Motor neuron (in vitro differentiated cells): ENCODE data around the gene MGAT5. TPM values are rescaled to one million over a fixed set of nuclear protein-coding genes. Genes with fewer than 3 reads are reported as not detected.

Source experiments
- ATAC-seq, 8 experiments: fragments of 200-7000 bp; cut with Tn5 transposase; replicated peaks in 6 of 8; 2 replicates each; pipeline ENCODE4 v1.8.0; 2021; ENCODE audit warnings: mild to moderate bottlenecking in 8 of 8, moderate library complexity in 8 of 8
- H3K27ac ChIP-seq, 2 donors: fragments of 250-450 bp; sonication (Bioruptor Pico); 2 replicates each; pipeline ENCODE4 v1.9.0; 2021; ENCODE audit warnings: antibody characterized with exemption in 2 of 2, mild to moderate bottlenecking in 2 of 2, moderate library complexity in 1 of 2
- H3K4me1 ChIP-seq, 2 donors: fragments of 250-450 bp; sonication (Bioruptor Pico); replicated peaks in 1 of 2; 2 replicates each; pipeline ENCODE4 v1.6.1; 2021; ENCODE audit warnings: antibody characterized with exemption in 2 of 2, mild to moderate bottlenecking in 2 of 2, moderate library complexity in 1 of 2
- H3K4me3 ChIP-seq, 5 donors: fragments of 250-450 bp; sonication (Bioruptor Pico); 2 replicates each; pipeline ENCODE4 v1.9.0; 2021; ENCODE audit warnings: antibody characterized with exemption in 5 of 5, mild to moderate bottlenecking in 5 of 5, moderate library complexity in 4 of 5
- WGBS, 10 experiments: fragments of 450-650 bp; shearing (Covaris generic); methylation state at CpG; one replicate each; pipeline ENCODE4 v1.0.0; 2022; 5-methylcytosine and 5-hydroxymethylcytosine counted together
- in situ Hi-C, 9 experiments: fragments of 400-800 bp; cut with MboI; loops; one replicate each; pipeline ENCODE4 v1.15.0; 2021; ENCODE audit warnings: low sequenced_read_pairs in 9 of 9, low pct_unique_long_range_greater_than_20kb in 2 of 9; ENCODE audit not compliant: unreplicated experiment in 9 of 9
- total RNA-seq, 8 experiments: library from RNA; unstranded; fragments of 300-600 nt; gene quantifications; 2 replicates each; pipeline versions ENCODE4 v1.2.3 to v1.2.4, GENCODE V29; 2022

MGAT5 gene
- total RNA-seq, 8 experiments from 2014 or later, result 10.3 to 54.4 (median 33.6) TPM

- ATAC-seq, result no peak
- WGBS, 10 experiments, result 81 to 100% (median 89%) methylated on average over 2 to 7 of the region's 9 CpGs; no CpG with 5 or more reads in 1 of the 10 experiments
- peaks cover 4 to 5% of the 10 kb centered on the region in 2 donors for H3K4me1 ChIP-seq
- in situ Hi-C loops, result loop anchor here in 2 of 9 experiments (25.0 kb wide), 2 partner anchors 107 to 332 kb away; no protein-coding TSS in a partner anchor
- no peak overlapping the region for H3K27ac ChIP-seq
- H3K4me3 ChIP-seq, result no peak overlapping the region
Observed at GRCh38 chr2:134218930-134219658, 34.8 kb upstream of the MGAT5 start.

GRCh38 chr2:134220344-134220974 is 33.4 kb upstream of the MGAT5 start:
- Histone ChIP-seq H3K4me3 (no peak overlapping the region), H3K27ac (no peak overlapping the region), H3K4me1 (peaks cover 4 to 5% of the 10 kb centered on the region in 2 donors)
- in situ Hi-C loops, result loop anchor here in 2 of 9 experiments (25.0 kb wide), 2 partner anchors 108 to 333 kb away; no protein-coding TSS in a partner anchor
- 55 to 97% (median 78%) methylated on average over 1 to 7 of the region's 7 CpGs; no CpG with 5 or more reads in 1 of the 10 experiments for WGBS, 10 experiments
- peak in 3 of 8 experiments; percentile 25 to 52 (median 39) for ATAC-seq

GRCh38 chr2:134224005-134224404 is 29.9 kb upstream of the MGAT5 start:
- Histone ChIP-seq H3K4me1 (peaks cover 4 to 5% of the 10 kb centered on the region in 2 donors), H3K4me3 (no peak overlapping the region), H3K27ac (no peak overlapping the region)
- in situ Hi-C loops, result loop anchor here in 2 of 9 experiments (25.0 kb wide), 2 partner anchors 112 to 337 kb away; no protein-coding TSS in a partner anchor
- 78 to 100% (median 93%) methylated on average over 1 to 3 of the region's 3 CpGs; no CpG with 5 or more reads in 3 of the 10 experiments for WGBS, 10 experiments
- ATAC-seq, result no peak

- peaks cover 3 to 4% of the 10 kb centered on the region in 2 donors for H3K4me1 ChIP-seq
- no peak for ATAC-seq
- 63 to 100% (median 89%) methylated on average over 1 to 2 of the region's 2 CpGs; no CpG with 5 or more reads in 2 of the 10 experiments for WGBS, 10 experiments
- no peak overlapping the region for H3K27ac ChIP-seq
- in situ Hi-C loops, result loop anchor here in 4 of 9 experiments (25.0 kb wide), 3 partner anchors 113 to 338 kb away; no protein-coding TSS in a partner anchor
- H3K4me3 ChIP-seq, result no peak overlapping the region
Observed at GRCh38 chr2:134225173-134225572, 28.7 kb upstream of the MGAT5 start.

GRCh38 chr2:134225841-134226240 is 28.0 kb upstream of the MGAT5 start:
- Histone ChIP-seq H3K4me1 (peaks cover 0 to under 1% of the 10 kb centered on the region in 2 donors), H3K27ac (no peak overlapping the region), H3K4me3 (no peak overlapping the region)
- WGBS, 10 experiments, result 0 to 85% (median 59%) methylated on average over 1 to 2 of the region's 2 CpGs; no CpG with 5 or more reads in 2 of the 10 experiments
- ATAC-seq, result no peak
- in situ Hi-C loops, result loop anchor here in 4 of 9 experiments (25.0 kb wide), 3 partner anchors 114 to 339 kb away; no protein-coding TSS in a partner anchor

- WGBS, 10 experiments, result 47 to 100% (median 83%) methylated on average over 1 to 4 of the region's 4 CpGs; no CpG with 5 or more reads in 1 of the 10 experiments
- in situ Hi-C loops, result loop anchor here in 4 of 9 experiments (25.0 kb wide), 3 partner anchors 114 to 339 kb away; no protein-coding TSS in a partner anchor
- Histone ChIP-seq H3K27ac (no peak overlapping the region), H3K4me1 (no peaks in the 10 kb centered on the region), H3K4me3 (no peak overlapping the region)
- peak in 2 of 8 experiments; percentile 55 to 59 for ATAC-seq
Observed at GRCh38 chr2:134226601-134227000, 27.3 kb upstream of the MGAT5 start.

- ATAC-seq, result no peak
- in situ Hi-C loops, result loop anchor here in 4 of 9 experiments (25.0 kb wide), 3 partner anchors 115 to 340 kb away; no protein-coding TSS in a partner anchor
- 80 to 100% (median 92%) methylated on average over 1 to 3 of the region's 3 CpGs; no CpG with 5 or more reads in 3 of the 10 experiments for WGBS, 10 experiments
- Histone ChIP-seq H3K27ac (no peak overlapping the region), H3K4me1 (no peaks in the 10 kb centered on the region), H3K4me3 (no peak overlapping the region)
Observed at GRCh38 chr2:134227666-134228065, 26.2 kb upstream of the MGAT5 start.

- Histone ChIP-seq H3K4me3 (no peak overlapping the region), H3K27ac (no peak overlapping the region), H3K4me1 (no peaks in the 10 kb centered on the region)
- in situ Hi-C loops, result loop anchor here in 4 of 9 experiments (25.0 kb wide), 3 partner anchors 116 to 341 kb away; no protein-coding TSS in a partner anchor
- peak in 3 of 8 experiments; percentile 25 to 68 (median 65) for ATAC-seq
- 0 to 100% (median 22%) methylated on average over 1 of the region's 2 CpGs; no CpG with 5 or more reads in 4 of the 10 experiments for WGBS, 10 experiments
Observed at GRCh38 chr2:134228493-134228903, 25.4 kb upstream of the MGAT5 start.

GRCh38 chr2:134229540-134229939 is 24.3 kb upstream of the MGAT5 start:
- no peak for ATAC-seq
- WGBS, 10 experiments, result 60 to 100% (median 93%) methylated on average over 1 to 2 of the region's 2 CpGs
- in situ Hi-C loops, result loop anchor here in 4 of 9 experiments (25.0 kb wide), 3 partner anchors 117 to 342 kb away; no protein-coding TSS in a partner anchor
- Histone ChIP-seq H3K4me3 (no peak overlapping the region), H3K4me1 (no peaks in the 10 kb centered on the region), H3K27ac (no peak overlapping the region)

GRCh38 chr2:134230885-134231284 is 23.0 kb upstream of the MGAT5 start:
- in situ Hi-C loops, result loop anchor here in 4 of 9 experiments (25.0 kb wide), 3 partner anchors 119 to 344 kb away; no protein-coding TSS in a partner anchor
- no peak for ATAC-seq
- H3K4me1 ChIP-seq, result peaks cover 0 to 12% of the 10 kb centered on the region in 2 donors
- H3K27ac ChIP-seq, result no peak overlapping the region
- no peak overlapping the region for H3K4me3 ChIP-seq

GRCh38 chr2:134231301-134231964 is 22.4 kb upstream of the MGAT5 start:
- in situ Hi-C loops, result loop anchor here in 4 of 9 experiments (25.0 kb wide), 3 partner anchors 119 to 344 kb away; no protein-coding TSS in a partner anchor
- H3K27ac ChIP-seq, result no peak overlapping the region
- peaks cover 0 to 15% of the 10 kb centered on the region in 2 donors for H3K4me1 ChIP-seq
- 91 to 100% (median 100%) methylated on average over 1 to 3 of the region's 3 CpGs; no CpG with 5 or more reads in 4 of the 10 experiments for WGBS, 10 experiments
- ATAC-seq, result no peak
- no peak overlapping the region for H3K4me3 ChIP-seq

- H3K4me1 ChIP-seq, result peaks cover 0 to 15% of the 10 kb centered on the region in 2 donors
- 22 to 100% (median 85%) methylated on average over 1 to 2 of the region's 2 CpGs; no CpG with 5 or more reads in 2 of the 10 experiments for WGBS, 10 experiments
- no peak overlapping the region for H3K4me3 ChIP-seq
- ATAC-seq, result no peak
- H3K27ac ChIP-seq, result no peak overlapping the region
- in situ Hi-C loops, result loop anchor here in 4 of 9 experiments (25.0 kb wide), 3 partner anchors 120 to 345 kb away; no protein-coding TSS in a partner anchor
Observed at GRCh38 chr2:134231965-134232340, 21.9 kb upstream of the MGAT5 start.
